KBM-7 (cell line): ENCODE measurements around the gene TLE1.

Experiments
- DNase-seq: peaks from one replicate; pipeline ENCODE4 v3.0.0-alpha.2; 2015
- in situ Hi-C: fragments of 300-500 bp; cut with MboI; formaldehyde crosslinking; loops from 2 replicates; pipeline ENCODE4 v1.14.3; 2020; ENCODE audit warnings: low sequenced_read_pairs, low pct_unique_long_range_greater_than_20kb, mixed read lengths

TLE1 gene

DNA sequence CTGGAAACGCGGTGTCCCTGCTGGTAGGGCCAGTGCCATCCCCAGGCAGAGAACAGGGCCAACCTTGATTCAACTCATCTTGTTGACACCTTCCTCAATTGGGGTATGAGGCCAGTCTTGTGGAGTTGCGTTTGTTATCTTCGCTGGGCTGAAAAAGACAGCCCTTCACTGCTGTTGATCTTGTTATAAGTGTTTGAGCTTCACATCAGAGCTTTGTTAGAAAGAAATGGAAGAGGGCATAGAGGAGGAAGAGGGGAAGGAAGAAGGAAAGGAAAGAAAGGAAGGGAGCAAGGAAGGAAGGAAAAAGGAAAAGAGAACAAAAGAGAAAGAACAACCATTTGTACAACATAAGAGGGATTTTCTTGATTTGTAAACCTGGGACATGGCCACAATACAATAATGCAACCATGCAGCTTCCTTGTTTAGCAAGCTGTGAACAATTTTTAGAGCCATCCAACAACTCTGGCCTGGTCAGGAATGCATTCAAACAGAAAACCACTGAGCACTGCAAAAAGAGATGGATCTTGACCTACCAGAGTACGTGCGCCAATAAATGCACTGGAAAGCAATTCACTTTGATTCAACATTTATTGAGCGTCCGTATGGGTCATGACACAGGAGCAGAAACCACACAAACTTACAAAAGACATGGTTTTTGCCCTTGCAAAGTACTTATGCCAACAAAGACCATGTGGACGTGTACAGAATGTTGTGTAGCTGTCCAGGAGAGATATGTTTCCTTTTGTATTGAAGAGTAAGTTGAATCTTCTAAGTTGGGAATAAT is 152.9 kb downstream of the TLE1 start:
- in situ Hi-C loops = no loop called here
- DNase-seq = no peak

DNA sequence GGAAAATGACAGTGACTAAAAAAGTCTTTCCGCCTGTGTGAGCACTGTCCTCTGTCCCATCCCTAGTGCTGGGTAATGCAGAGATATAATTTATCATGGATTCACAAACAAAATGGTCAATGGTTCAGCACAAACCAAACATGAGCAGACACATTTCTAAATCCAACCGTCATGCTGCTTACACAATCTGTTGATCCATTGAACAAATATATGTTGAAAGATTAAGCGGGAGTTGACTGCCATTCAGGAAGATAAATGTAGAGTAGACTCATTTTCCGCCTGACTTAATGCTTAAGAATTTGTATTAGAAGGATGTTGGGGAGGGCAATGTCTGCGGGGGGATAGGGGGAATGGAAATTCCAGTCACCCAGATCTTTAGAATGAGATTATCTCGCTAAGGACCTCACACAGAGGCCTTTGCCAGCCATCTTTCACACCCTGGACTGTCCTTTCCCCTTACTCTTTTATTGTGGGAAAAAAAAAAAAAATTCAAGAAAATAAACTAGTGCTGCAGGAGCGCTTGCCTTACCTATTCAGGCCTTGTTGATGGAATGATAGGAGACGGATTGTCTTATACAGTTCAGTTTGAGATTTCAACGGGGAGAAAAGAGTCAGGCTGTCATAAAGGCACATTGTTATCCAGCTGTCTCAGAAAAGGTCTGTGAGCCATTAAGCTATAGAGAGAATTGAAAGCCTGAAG is 153.7 kb downstream of the TLE1 start:
- in situ Hi-C loops = no loop called here
- no peak for DNase-seq

DNA sequence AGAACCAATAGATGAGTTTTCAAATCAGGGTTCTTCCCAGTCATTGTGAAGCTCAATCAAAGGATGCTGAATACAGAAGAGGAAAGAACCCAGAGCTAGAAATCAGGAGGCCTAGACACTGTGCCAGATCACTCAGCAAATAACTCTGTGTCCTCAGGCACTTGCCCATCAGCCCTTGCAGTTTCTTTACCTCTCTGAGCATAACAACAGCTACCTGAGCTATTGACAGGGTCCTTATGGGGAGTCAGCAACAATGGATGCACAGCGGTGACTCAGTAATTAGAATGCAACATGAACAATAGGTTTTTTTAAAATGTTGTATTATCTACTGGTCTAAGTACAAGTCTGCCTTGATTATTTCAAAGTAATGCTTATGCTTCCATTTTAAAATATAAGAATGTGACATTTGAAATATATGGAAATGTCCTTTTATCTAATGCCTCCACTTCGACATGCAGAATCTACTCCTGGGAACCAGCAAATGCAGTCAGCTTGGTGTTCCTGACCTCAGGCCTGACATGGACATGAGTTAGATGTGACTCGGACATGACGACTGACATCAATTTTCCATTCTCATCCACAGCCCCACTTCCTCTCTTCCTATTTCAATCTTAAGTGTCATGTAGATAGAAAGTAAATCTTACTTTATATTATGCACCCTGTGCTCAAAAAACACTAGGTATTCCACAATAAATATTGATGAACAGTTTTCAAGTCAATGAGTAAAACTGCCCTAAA is 155.0 kb downstream of the TLE1 start:
- in situ Hi-C loops = no loop called here
- no peak for DNase-seq
